Measurements from ENCODE around the gene PUS3.
"Not testable (repeated sequence)": the region's sequence is repeated elsewhere in the genome, so short reads cannot be mapped to it uniquely, and the experiment has no call there.

Gene PUS3

DNA sequence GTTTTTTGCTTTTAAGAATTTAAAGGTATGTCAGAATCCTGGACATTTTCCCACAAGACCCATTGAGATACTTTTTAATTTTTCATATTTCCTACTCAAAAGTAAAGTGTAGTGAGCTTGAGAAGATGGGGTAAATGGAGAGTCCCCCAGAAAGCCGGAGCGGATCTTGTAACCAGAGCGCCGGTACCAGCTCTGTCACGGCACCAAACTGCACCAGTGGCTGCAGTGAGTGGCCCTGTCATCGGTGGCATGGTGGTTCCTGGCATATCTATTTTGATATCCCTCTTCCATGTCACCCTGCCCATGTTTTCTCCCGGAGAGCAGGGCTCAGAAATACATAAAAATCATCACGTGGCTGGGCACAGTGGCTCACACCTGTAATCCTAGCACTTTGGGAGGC lies 20.6 kb upstream of the PUS3 start:
- DNase-seq (ENCODE audit: low spot score): no peak
- TF ChIP-seq, protein P1, sequence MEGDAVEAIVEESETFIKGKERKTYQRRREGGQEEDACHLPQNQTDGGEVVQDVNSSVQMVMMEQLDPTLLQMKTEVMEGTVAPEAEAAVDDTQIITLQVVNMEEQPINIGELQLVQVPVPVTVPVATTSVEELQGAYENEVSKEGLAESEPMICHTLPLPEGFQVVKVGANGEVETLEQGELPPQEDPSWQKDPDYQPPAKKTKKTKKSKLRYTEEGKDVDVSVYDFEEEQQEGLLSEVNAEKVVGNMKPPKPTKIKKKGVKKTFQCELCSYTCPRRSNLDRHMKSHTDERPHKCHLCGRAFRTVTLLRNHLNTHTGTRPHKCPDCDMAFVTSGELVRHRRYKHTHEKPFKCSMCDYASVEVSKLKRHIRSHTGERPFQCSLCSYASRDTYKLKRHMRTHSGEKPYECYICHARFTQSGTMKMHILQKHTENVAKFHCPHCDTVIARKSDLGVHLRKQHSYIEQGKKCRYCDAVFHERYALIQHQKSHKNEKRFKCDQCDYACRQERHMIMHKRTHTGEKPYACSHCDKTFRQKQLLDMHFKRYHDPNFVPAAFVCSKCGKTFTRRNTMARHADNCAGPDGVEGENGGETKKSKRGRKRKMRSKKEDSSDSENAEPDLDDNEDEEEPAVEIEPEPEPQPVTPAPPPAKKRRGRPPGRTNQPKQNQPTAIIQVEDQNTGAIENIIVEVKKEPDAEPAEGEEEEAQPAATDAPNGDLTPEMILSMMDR (IDR thresholded peaks at IDR 0.05; ENCODE audit: extremely low read depth, missing control alignments): no peak

DNA sequence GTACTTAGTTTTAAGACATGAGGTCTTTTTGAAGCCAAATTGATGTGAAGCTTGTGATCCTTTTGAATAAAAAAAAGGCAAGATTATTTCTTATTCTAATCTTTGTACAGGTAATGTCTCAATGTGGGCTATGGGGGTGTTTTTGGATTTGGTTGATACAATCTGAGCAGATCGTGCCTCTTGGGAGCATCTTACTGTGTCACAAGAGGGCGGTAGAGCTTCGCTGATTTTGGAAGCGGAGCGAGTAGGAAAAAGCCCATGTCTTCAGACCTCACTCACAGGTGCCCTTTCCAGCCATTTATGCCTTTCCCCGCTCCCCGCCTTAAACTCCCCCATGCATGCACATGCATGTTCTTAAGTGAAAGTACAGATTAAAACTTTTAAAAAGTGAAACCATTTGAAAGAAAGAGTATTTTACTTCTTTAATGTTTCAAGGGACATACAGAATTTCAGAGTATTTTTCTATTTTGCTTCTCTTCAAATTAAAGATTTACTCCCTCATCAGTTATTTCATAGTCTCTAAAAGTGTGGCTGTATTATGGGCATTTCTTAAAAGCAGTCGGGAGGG lies 20.1 kb upstream of the PUS3 start:
- peak; percentile 75 for DNase-seq (ENCODE audit: low spot score)
- TF ChIP-seq, protein P1 (IDR thresholded peaks at IDR 0.05; ENCODE audit: extremely low read depth, missing control alignments): peak; percentile 57

DNA sequence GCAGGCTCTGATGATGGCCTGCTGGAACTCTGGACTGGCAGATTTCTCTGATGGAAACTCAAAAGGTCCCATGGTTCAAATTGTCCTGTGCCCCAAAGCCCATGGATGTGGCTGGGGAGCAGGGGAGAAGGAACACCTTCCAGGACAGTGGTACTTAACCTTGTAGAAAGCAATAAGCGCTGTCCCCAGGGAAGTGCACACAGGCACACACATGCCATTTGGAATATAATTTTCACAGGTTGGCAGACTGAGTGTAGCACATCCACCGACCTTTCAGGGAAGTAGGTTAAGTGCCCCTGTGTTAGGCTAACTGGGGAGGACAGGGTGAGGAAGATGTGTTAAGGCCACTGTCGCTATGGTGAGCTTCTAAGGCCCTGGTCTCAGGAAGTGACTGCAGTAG lies 19.1 kb upstream of the PUS3 start:
- TF ChIP-seq, protein P1 (IDR thresholded peaks at IDR 0.05; ENCODE audit: extremely low read depth, missing control alignments): no peak
- no peak for DNase-seq (ENCODE audit: low spot score)

DNA sequence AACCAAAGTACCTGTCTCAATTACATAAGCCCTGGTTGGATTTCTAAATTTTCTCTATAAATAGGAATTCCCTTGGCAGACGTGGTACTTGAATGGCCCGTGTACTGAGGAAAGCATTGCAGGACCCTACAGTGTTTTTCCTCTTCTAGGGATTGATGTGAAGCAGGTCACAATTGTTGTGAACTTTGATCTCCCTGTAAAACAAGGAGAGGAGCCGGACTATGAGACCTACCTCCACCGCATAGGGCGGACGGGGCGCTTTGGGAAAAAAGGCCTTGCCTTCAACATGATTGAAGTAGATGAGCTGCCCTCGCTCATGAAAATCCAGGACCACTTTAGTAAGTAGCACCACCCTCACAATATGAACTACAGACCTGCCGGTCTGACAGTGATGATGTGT lies 18.0 kb upstream of the PUS3 start:
- TF ChIP-seq, protein P1 (IDR thresholded peaks at IDR 0.05; ENCODE audit: extremely low read depth, missing control alignments): no peak

DNA sequence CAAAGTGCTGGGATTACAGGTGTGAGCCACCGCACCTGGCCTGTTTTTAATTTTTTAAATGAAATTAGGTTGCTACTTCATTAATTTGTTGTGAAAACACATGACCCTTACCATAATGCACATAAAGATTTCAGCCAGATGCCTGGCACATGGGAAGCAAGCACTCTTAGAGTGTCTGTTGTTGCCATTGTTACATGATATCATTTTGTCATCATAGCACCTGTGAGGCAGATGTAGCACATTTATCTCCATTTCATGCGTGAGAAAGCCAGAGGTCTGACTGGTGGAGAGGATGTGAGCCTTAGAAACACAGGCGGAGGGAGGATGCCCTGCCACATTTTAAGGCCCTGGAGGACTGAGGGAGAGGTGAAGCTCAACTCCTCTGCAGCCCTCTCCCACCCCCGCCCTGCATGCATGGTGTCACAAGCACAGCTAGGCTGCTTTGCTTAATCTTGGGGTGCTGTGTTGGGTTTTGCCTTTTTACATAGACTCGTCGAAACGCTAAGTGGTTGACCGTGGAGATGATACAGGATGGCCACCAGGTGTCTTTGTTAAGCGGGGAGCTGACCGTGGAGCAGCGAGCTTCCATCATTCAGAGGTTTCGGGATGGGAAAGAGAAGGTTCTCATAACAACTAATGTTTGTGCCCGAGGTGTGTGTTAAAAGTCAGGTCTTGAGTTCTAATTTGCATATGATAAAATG lies 15.3 kb upstream of the PUS3 start:
- TF ChIP-seq, protein P1 (IDR thresholded peaks at IDR 0.05; ENCODE audit: extremely low read depth, missing control alignments): no peak
- no peak for DNase-seq (ENCODE audit: low spot score)

More for the DNA sequence above, 18.0 kb upstream of the PUS3 start:
- no peak for DNase-seq (ENCODE audit: low spot score)

DNA sequence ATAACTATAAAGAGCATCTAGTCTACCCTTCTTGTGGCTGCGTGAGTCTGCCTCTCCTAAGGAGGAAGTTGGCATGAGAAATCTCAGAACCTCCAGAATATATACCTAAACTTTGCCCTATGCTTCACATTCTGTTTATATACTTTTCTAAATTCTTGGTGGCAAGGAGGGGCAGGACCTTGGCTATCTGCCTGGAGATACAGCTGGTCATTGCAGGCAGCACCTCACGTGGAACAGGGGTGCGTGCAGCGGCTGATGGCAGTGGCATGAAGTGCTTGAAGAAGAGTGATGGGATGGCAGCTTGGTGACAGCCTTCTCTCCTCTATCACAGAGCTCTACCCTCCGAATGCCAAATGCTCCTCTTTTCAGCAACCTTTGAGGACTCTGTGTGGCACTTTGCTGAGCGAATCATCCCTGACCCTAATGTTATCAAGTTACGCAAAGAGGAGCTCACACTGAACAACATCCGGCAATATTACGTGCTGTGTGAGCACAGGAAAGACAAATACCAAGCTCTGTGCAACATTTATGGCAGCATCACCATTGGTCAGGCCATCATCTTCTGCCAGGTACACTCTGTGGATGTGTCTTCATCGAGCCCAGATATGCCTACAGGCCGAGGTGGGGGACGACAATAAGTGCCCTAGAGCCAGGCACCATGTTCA lies 13.8 kb upstream of the PUS3 start:
- TF ChIP-seq, protein P1 (IDR thresholded peaks at IDR 0.05; ENCODE audit: extremely low read depth, missing control alignments): no peak
- no peak for DNase-seq (ENCODE audit: low spot score)

DNA sequence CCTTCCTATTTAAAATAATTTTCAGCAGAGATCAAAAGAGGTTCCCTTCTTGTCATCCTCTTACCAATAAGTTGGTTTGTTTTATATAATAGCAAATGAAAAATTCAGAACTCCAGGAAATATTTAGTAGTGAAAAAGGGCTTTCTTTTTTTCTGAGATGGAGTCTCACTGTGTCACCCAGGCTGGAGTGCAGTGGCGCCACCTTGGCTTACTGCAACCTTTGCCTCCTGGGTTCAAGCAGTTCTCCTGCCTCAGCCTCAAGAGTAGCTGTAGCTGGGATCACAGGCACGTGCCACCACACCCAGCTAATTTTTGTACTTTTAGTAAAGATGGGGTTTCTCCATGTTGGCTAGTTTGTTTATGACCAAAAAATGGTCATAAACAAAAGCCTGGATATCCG lies 11.6 kb upstream of the PUS3 start:
- DNase-seq (ENCODE audit: low spot score): not testable (repeated sequence)

Data from GM20000 (cell line).